GM21526 (cell line): Measurements from ENCODE around the gene HCFC2.

Experiments
- ATAC-seq: cut with Tn5 transposase; IDR thresholded peaks from one replicate; pipeline ENCODE4 v1.9.1; 2021; ENCODE audit warnings: moderate library complexity; ENCODE audit not compliant: unreplicated experiment, low FRiP score

The HCFC2 gene

DNA sequence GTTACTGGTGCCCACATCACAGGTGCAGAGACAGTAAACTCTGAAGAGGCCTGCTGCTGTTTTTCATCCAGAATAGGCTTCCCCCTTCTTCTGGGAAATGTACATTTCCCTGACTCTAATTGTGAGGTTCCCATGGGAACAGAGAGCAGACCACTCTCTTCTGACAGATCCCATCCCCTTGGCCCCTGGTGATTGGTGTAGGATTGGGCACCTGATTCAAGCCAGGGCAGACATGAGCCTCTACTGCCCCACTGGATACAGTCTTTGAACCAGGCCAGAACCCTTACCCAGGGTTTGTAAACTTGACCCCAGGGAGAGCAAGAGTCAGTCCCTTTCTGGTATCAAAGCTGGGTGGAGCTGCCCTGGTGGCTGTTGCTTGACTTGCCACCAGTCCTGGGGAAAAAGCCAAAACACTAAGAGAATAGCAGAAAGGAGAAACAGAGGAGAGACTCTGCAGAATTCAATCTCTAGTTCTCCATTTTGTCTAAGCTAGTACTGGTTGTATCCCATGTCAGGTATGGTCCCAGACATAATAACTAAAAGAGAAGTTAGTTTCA is 88.4 kb downstream of the HCFC2 start:
- ATAC-seq, result no peak

DNA sequence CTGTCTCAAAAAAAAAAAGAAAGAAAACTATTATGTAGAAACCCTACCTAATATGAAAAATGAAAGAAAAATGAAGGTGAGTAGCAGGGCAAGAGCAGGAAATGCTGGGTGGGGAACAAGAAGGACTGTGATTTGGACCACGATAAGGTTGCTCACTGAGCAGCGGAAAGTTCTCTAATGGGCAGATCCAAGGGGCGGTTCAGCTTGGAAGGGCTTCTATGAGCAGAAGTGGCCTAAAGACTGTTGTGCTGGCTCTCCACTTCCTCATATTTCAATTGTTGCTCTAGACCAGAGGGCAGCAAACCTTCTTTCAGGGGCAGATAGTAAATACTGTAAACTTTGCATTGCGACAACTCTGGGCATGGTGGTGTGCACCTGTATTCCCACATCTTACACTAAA is 90.0 kb downstream of the HCFC2 start:
- no peak for ATAC-seq

DNA sequence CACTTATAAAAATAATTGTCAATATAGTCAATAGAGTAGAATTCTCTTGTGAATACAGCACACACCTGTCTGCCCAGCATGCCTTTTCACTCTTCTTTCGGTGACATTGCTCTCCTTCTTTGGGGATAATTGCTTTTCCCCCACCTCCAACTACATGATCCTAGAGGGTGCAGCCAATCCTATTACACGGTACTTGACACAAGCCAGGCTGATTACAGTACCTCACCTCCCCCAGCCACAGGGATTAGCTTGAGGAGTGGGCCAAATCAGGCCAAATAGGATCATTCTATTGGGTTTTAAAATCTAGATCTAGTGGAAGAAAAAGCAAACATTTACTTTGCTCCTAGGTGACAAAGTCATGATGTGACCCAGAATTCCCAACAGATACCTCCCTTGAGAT is 90.5 kb downstream of the HCFC2 start:
- no peak for ATAC-seq
